ENCODE data around the gene XPNPEP1.

XPNPEP1 gene

DNA sequence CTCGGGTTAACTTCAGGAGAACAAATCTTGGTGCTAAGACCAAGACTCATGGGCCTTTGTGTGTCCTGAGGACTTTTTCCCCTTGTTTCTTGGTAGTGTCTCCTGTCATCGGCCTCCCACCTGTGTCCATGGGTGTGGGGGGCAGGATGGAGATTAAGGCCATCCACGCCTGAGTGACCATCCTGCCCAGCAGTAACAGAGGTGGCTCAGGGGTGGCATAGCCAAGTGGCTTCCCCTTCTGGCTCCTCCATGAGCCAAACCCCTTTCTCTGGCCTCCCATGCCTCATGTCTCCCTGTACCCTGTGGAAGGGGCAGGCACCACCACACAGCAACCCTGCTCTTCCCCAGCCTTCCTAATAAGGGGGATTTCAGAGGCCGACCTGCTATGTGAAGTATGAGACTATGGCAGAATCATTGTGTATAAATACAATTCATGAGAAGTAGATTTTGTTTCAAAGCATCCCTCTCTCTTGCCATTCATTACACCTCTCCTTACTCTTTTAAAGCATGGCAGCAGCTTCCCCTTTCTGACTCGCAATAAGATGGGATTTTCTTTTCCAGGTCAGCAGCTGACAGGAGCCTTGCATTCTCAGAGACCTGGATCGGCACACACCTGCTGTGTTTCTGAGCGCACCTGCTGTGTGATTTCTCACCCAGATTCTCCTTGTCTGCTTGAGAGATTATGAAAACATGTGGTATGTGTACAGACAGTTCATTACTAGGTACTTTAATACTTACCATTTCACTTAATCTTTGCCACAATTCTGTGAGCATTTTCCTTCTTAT lies 102.5 kb downstream of the XPNPEP1 start:
- no peak for DNase-seq (ENCODE audit: low read depth in 4 of 4, low spot score in 1 of 4)

DNA sequence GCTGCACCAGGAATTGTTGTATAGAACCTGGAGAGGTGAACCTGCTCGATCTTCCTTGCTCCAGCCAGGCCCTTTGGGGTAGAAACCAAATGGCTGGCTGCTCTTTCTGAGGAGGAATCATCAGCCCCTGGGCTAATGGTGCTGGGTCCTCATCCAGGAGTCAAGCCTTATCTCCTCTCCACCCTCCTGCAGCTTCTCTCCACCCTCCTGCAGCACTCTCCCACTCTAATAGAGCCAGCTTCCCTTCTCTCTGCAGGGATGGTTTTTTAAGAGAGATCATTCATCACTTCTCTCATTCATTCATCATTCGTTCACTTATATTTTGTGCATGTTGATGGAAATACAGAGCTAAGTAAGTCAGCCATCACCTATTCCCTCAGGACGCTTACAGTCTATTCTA lies 103.5 kb downstream of the XPNPEP1 start:
- no peak for DNase-seq (ENCODE audit: low read depth in 4 of 4, low spot score in 1 of 4)

Data from stimulated activated CD4-positive, alpha-beta T cell treated with anti-CD3 and anti-CD28 coated beads, Interleukin-1b, Interleukin-23, amount 100 ng/mL, for 24 hours (primary cell).